IPS-NIHi7 (cell line): ENCODE measurements around the gene NDUFS5.
"Not testable (repeated sequence)": the region's sequence is repeated elsewhere in the genome, so short reads cannot be mapped to it uniquely, and the experiment has no call there.

Source experiments
- DNase-seq: peaks from one replicate; pipeline ENCODE4 v3.0.0; 2012; ENCODE audit warnings: mixed read lengths; ENCODE audit errors: extremely low spot score

The NDUFS5 gene

GRCh38 chr1:39016604-39017171, 9.5 kb upstream of the NDUFS5 start:
- peak; percentile 26 for DNase-seq

- no peak for DNase-seq
Measured at GRCh38 chr1:39017266-39017665, 8.9 kb upstream of the NDUFS5 start.

GRCh38 chr1:39020494-39020893, 5.7 kb upstream of the NDUFS5 start:
- not testable (repeated sequence) for DNase-seq

GRCh38 chr1:39021426-39021825, 4.7 kb upstream of the NDUFS5 start:
- DNase-seq: no peak

- no peak for DNase-seq
Measured at GRCh38 chr1:39023140-39023539, 3.0 kb upstream of the NDUFS5 start.

- no peak for DNase-seq
Measured at GRCh38 chr1:39026866-39027507, 837 bp downstream of the NDUFS5 start.

GRCh38 chr1:39034114-39034654, 8.0 kb downstream of the NDUFS5 start:
- DNase-seq: no peak

GRCh38 chr1:39036678-39037077, 10.5 kb downstream of the NDUFS5 start:
- DNase-seq: no peak

- DNase-seq: no peak
Measured at GRCh38 chr1:39043513-39043912, 17.4 kb downstream of the NDUFS5 start.

GRCh38 chr1:39044762-39045161, 18.6 kb downstream of the NDUFS5 start:
- no peak for DNase-seq

- no peak for DNase-seq
Measured at GRCh38 chr1:39045231-39045630, 19.1 kb downstream of the NDUFS5 start.

GRCh38 chr1:39046613-39047210, 20.6 kb downstream of the NDUFS5 start:
- no peak for DNase-seq

- no peak for DNase-seq
Measured at GRCh38 chr1:39047374-39048229, 21.5 kb downstream of the NDUFS5 start.

GRCh38 chr1:39048745-39049370, 22.7 kb downstream of the NDUFS5 start:
- DNase-seq: no peak

GRCh38 chr1:39050001-39050400, 23.9 kb downstream of the NDUFS5 start:
- no peak for DNase-seq

- not testable (repeated sequence) for DNase-seq
Measured at GRCh38 chr1:39051193-39051850, 25.2 kb downstream of the NDUFS5 start.

- DNase-seq: no peak
Measured at GRCh38 chr1:39051956-39052355, 25.8 kb downstream of the NDUFS5 start.

GRCh38 chr1:39055213-39055710, 29.1 kb downstream of the NDUFS5 start:
- DNase-seq: not testable (repeated sequence)

GRCh38 chr1:39061516-39061915, 35.4 kb downstream of the NDUFS5 start:
- DNase-seq: not testable (repeated sequence)

- DNase-seq: no peak
Measured at GRCh38 chr1:39061951-39062350, 35.8 kb downstream of the NDUFS5 start.

- no peak for DNase-seq
Measured at GRCh38 chr1:39063191-39063590, 37.0 kb downstream of the NDUFS5 start.
